HCT116 (cell line): ENCODE data around the gene LRRC7. TPM values are rescaled to one million over a fixed set of nuclear protein-coding genes. Genes with fewer than 3 reads are reported as not detected.

Experiments used
- ATAC-seq: fragments of 200-7000 bp; cut with Tn5 transposase; 2 replicates; pipeline ENCODE4 v1.9.1; 2020; ENCODE audit warnings: mild to moderate bottlenecking, moderate library complexity
- BruUV-seq: library from RNA; stranded (reverse); fragments of 400-500 nt; replicated peaks from 2 replicates; lab custom pipeline; 2021; lab: Mats Ljungman, UMichigan
- CTCF ChIA-PET: fragments of 300-600 bp; sonication (Branson Sonifier 250); formaldehyde crosslinking; loops from one replicate; lab custom pipeline; 2021; ENCODE audit warnings: antibody characterized with exemption; lab: Charles Lee
- POLR2A ChIA-PET: fragments of 300-600, 350-600 bp; sonication (Branson Sonifier 250); formaldehyde crosslinking; loops from one replicate; lab custom pipeline; 2021; ENCODE audit warnings: antibody characterized with exemption; lab: Charles Lee
- RAD21 ChIA-PET, 2 experiments: fragments of 300-600 bp; sonication (Branson Sonifier 250); formaldehyde crosslinking; loops; one replicate each; lab custom pipeline; 2023; ENCODE audit warnings: low total read pairs in 2 of 2; ENCODE audit not compliant: uncharacterized antibody in 2 of 2, unreplicated experiment in 2 of 2, low non-redundant PET in 1 of 2; lab: Charles Lee
- DNase-seq: peaks from one replicate; pipeline ENCODE4 v3.0.0-alpha.2; 2010; ENCODE audit warnings: low read depth, low spot score
- H2AFZ ChIP-seq: fragments of 200-600 bp; shearing (Covaris generic), sonication (generic); 2 replicates; pipeline ENCODE4 v1.6.1; 2017; ENCODE audit warnings: low read depth, mixed run types, mixed read lengths, antibody characterized with exemption, low read length; ENCODE audit not compliant: poor library complexity, severe bottlenecking
- H3K27ac ChIP-seq: 2 replicates; pipeline ENCODE4 v1.5.1; 2012; ENCODE audit warnings: low read depth, low read length
- H3K27me3 ChIP-seq: fragments of 200-600 bp; sonication (generic); 2 replicates; pipeline ENCODE4 v1.6.1; 2016; ENCODE audit warnings: mixed run types, low read length, mixed read lengths; ENCODE audit not compliant: insufficient read depth
- H3K36me3 ChIP-seq, 2 experiments: fragments of 200-500 bp in 1 of 2; fragments of 200-600 bp in 1 of 2; sonication (Bioruptor generic) in 1 of 2; sonication (generic) in 1 of 2; 2 replicates each; pipeline versions ENCODE4 v1.5.1 to v1.6.1; 2014 to 2016; ENCODE audit warnings: low read length in 2 of 2, inconsistent platforms in 1 of 2, mixed read lengths in 1 of 2, mixed run types in 1 of 2; ENCODE audit not compliant: insufficient read depth in 2 of 2, control insufficient read depth in 1 of 2
- H3K4me1 ChIP-seq, 2 experiments: fragments of 200-600 bp in 1 of 2; sonication (generic) in 1 of 2; 2 replicates each; pipeline versions ENCODE4 v1.5.1 to v1.6.1; 2012 to 2017; ENCODE audit warnings: low read length in 2 of 2, inconsistent platforms in 1 of 2, mild to moderate bottlenecking in 1 of 2, mixed read lengths in 1 of 2, mixed run types in 1 of 2, moderate library complexity in 1 of 2; ENCODE audit not compliant: insufficient read depth in 2 of 2, control insufficient read depth in 1 of 2
- H3K4me2 ChIP-seq: fragments of 200-600 bp; sonication (generic); 2 replicates; pipeline ENCODE4 v1.6.1; 2017; ENCODE audit warnings: mixed run types, low read length, mixed read lengths
- H3K4me3 ChIP-seq, 2 experiments: fragments of 200-600 bp in 1 of 2; sonication (generic) in 1 of 2; replicated peaks in 1 of 2; 2 replicates each; pipeline ENCODE4 v1.5.1; 2011 to 2016; ENCODE audit warnings: low read length in 2 of 2, control low read depth in 1 of 2, low read depth in 1 of 2, mild to moderate bottlenecking in 1 of 2, mixed read lengths in 1 of 2, mixed run types in 1 of 2
- H3K79me2 ChIP-seq: fragments of 200-600 bp; sonication (generic); 2 replicates; pipeline ENCODE4 v1.6.1; 2017; ENCODE audit warnings: mild to moderate bottlenecking, mixed run types, low read length, moderate library complexity, mixed read lengths; ENCODE audit not compliant: insufficient read depth
- H3K9ac ChIP-seq: fragments of 200-600 bp; sonication (generic); 2 replicates; pipeline ENCODE4 v1.6.1; 2016; ENCODE audit warnings: low read length, mixed read lengths
- H3K9me2 ChIP-seq: fragments of 200-600 bp; sonication (generic), shearing (Covaris generic); 2 replicates; pipeline ENCODE4 v1.6.1; 2017; ENCODE audit warnings: mixed run types, mild to moderate bottlenecking, moderate library complexity; ENCODE audit not compliant: insufficient read depth
- H3K9me3 ChIP-seq, 2 experiments: fragments of 200-500 bp in 1 of 2; fragments of 200-600 bp in 1 of 2; sonication (Bioruptor generic) in 1 of 2; sonication (generic) in 1 of 2; 2 replicates each; pipeline ENCODE4 v1.6.1; 2014 to 2017; ENCODE audit warnings: low read length in 2 of 2, mixed read lengths in 2 of 2, inconsistent platforms in 1 of 2, low read depth in 1 of 2, mild to moderate bottlenecking in 1 of 2, mixed run types in 1 of 2, moderate library complexity in 1 of 2; ENCODE audit not compliant: control insufficient read depth in 1 of 2, insufficient read depth in 1 of 2
- H4K20me1 ChIP-seq: fragments of 200-600 bp; sonication (generic), shearing (Covaris generic); 2 replicates; pipeline ENCODE4 v1.6.1; 2017; ENCODE audit warnings: mixed run types, mild to moderate bottlenecking, moderate library complexity; ENCODE audit not compliant: insufficient read depth
- CEBPB ChIP-seq: IDR thresholded peaks from 2 replicates; pipeline ENCODE4 v1.6.1; 2012; ENCODE audit warnings: low read depth
- CTCF ChIP-seq, 3 experiments: fragments of 200-600 bp in 1 of 3; sonication (generic) in 1 of 3; IDR thresholded peaks in 2 of 3; conservative IDR thresholded peaks in 1 of 3; 2 replicates each; pipeline ENCODE4 v1.5.1; 2012 to 2017; ENCODE audit warnings: low read depth in 2 of 3, low read length in 2 of 3, antibody characterized with exemption in 1 of 3, borderline replicate concordance in 1 of 3, control low read depth in 1 of 3, mild to moderate bottlenecking in 1 of 3, mixed read lengths in 1 of 3, mixed run types in 1 of 3, moderate library complexity in 1 of 3; ENCODE audit not compliant: insufficient read depth in 1 of 3
- EZH2 ChIP-seq: fragments of 200-600 bp; sonication (generic); IDR thresholded peaks from 2 replicates; pipeline ENCODE4 v1.6.1; 2017; ENCODE audit warnings: antibody characterized with exemption, mixed run types
- JUND ChIP-seq: IDR thresholded peaks from 2 replicates; pipeline ENCODE4 v1.6.1; 2012
- POLR2A ChIP-seq: IDR thresholded peaks from 2 replicates; pipeline ENCODE4 v1.7.0; 2011; ENCODE audit warnings: borderline replicate concordance; ENCODE audit not compliant: insufficient read depth, insufficient read length; ENCODE audit errors: extremely low read depth
- REST ChIP-seq: IDR thresholded peaks from 2 replicates; pipeline ENCODE4 v1.6.1; 2012; ENCODE audit warnings: low read depth
- SP1 ChIP-seq: IDR thresholded peaks from 2 replicates; pipeline ENCODE4 v1.6.1; 2012; ENCODE audit warnings: low read depth
- YY1 ChIP-seq: IDR thresholded peaks from 2 replicates; pipeline ENCODE4 v1.6.1; 2011; ENCODE audit warnings: low read length, low read depth, moderate library complexity, mild to moderate bottlenecking; ENCODE audit not compliant: insufficient replicate concordance; ENCODE audit errors: extremely low read depth
- intact Hi-C: fragments of 100-400 bp; cut with micrococcal nuclease; formaldehyde crosslinking; loops from 2 replicates; pipeline ENCODE4 v1.10.0; 2022
- total RNA-seq: library from RNA; stranded (reverse); gene quantifications from one replicate; pipeline ENCODE4 v1.2.1, GENCODE V29; 2021; ENCODE audit not compliant: unreplicated experiment

Gene LRRC7
- total RNA-seq, 1 experiment from 2014 or later = not detected

GRCh38 chr1:69568421-69569174 is 876 bp downstream of the LRRC7 start:
- intact Hi-C loops = no loop called here
- BruUV-seq = no TSS peak
- ChIA-PET CTCF (no interaction called here), RAD21 (no interaction called here), POLR2A (no interaction called here)
- no peaks in the 10 kb centered on the region; the same call in 1 of the 2 replicates for H3K27me3 ChIP-seq
- no peak overlapping the region for H3K27ac ChIP-seq
- H2AFZ ChIP-seq = no peak overlapping the region
- H3K36me3 ChIP-seq = no peaks in the 10 kb centered on the region
- no peaks in the 10 kb centered on the region for H3K79me2 ChIP-seq
- ATAC-seq (no peak), DNase-seq (no peak)
- no peak overlapping the region for H3K4me3 ChIP-seq
- no peaks in the 10 kb centered on the region for H4K20me1 ChIP-seq
- H3K4me1 ChIP-seq = no peaks in the 10 kb centered on the region
- H3K4me2 ChIP-seq = no peak overlapping the region
- H3K9me3 ChIP-seq = no peaks in the 10 kb centered on the region
- no peaks in the 10 kb centered on the region for H3K9me2 ChIP-seq
- TF ChIP-seq CEBPB = no peak
- H3K9ac ChIP-seq = no peak overlapping the region

- Histone ChIP-seq H3K9me3 (no peaks in the 10 kb centered on the region), H2AFZ (no peak overlapping the region), H3K4me1 (no peaks in the 10 kb centered on the region), H3K27me3 (no peaks in the 10 kb centered on the region), H3K9me2 (no peaks in the 10 kb centered on the region), H3K4me3 (no peak overlapping the region), H3K27ac (no peak overlapping the region), H4K20me1 (no peaks in the 10 kb centered on the region), H3K4me2 (no peak overlapping the region), H3K79me2 (no peaks in the 10 kb centered on the region), H3K36me3 (no peaks in the 10 kb centered on the region), H3K9ac (no peak overlapping the region)
- no TSS peak for BruUV-seq
- ChIA-PET RAD21 (no interaction called here), POLR2A (no interaction called here), CTCF (no interaction called here)
- ATAC-seq (no peak), DNase-seq (no peak)
- TF ChIP-seq JUND (no peak), REST (no peak), CEBPB (no peak), YY1 (no peak), CTCF (IDR thresholded peaks at IDR 0.05 in 2 of 3, conservative IDR thresholded peaks at IDR 0.05 in 1 of 3; ENCODE audit: borderline replicate concordance in 1 of 3, insufficient read depth in 1 of 3, low read depth in 2 of 3, low read length in 2 of 3) (no peak), SP1 (no peak), POLR2A (no peak), EZH2 (no peak)
- intact Hi-C loops = no loop called here
Observed at GRCh38 chr1:69569175-69569541, 1.4 kb downstream of the LRRC7 start.
